H9 (cell line): Measurements from ENCODE around the gene GALT. TPM values are rescaled to one million over a fixed set of nuclear protein-coding genes. Genes with fewer than 3 reads are reported as not detected.

ENCODE experiments used
- DNase-seq: peaks from one replicate; pipeline ENCODE4 v3.0.0-alpha.2; 2017
- H2AFZ ChIP-seq: one replicate; pipeline ENCODE4 v1.6.1; 2013; ENCODE audit warnings: mild to moderate bottlenecking, low read length, control low read depth, moderate library complexity
- H2AK5ac ChIP-seq: 2 replicates; pipeline ENCODE4 v1.6.1; 2013; ENCODE audit warnings: low read length, control low read depth, mixed read lengths; ENCODE audit not compliant: insufficient read length
- H2BK120ac ChIP-seq: one replicate; pipeline ENCODE4 v1.6.1; 2013; ENCODE audit warnings: low read depth, mild to moderate bottlenecking, low read length, control low read depth, inconsistent platforms; ENCODE audit not compliant: poor library complexity, severe bottlenecking
- H2BK12ac ChIP-seq: 2 replicates; pipeline ENCODE4 v1.6.1; 2013; ENCODE audit warnings: low read length, control low read depth, mixed read lengths, low read depth; ENCODE audit not compliant: insufficient read length
- H2BK15ac ChIP-seq: 2 replicates; pipeline ENCODE4 v1.6.1; 2013; ENCODE audit warnings: low read depth, low read length, control low read depth
- H2BK20ac ChIP-seq: one replicate; pipeline ENCODE4 v1.6.1; 2013; ENCODE audit warnings: low read depth, mild to moderate bottlenecking, low read length, control low read depth, inconsistent platforms; ENCODE audit not compliant: poor library complexity, severe bottlenecking
- H2BK5ac ChIP-seq: 2 replicates; pipeline ENCODE4 v1.6.1; 2013; ENCODE audit warnings: low read length, control low read depth, mixed read lengths; ENCODE audit not compliant: insufficient read length
- H3K14ac ChIP-seq: 2 replicates; pipeline ENCODE4 v1.6.1; 2013; ENCODE audit warnings: low read length, control low read depth; ENCODE audit not compliant: insufficient read depth
- H3K18ac ChIP-seq: 2 replicates; pipeline ENCODE4 v1.6.1; 2013; ENCODE audit warnings: low read depth, mild to moderate bottlenecking, mixed read lengths, low read length, control low read depth; ENCODE audit not compliant: insufficient read length
- H3K23ac ChIP-seq: 2 replicates; pipeline ENCODE4 v1.6.1; 2013; ENCODE audit warnings: low read length, control low read depth, mixed read lengths, low read depth; ENCODE audit not compliant: insufficient read length
- H3K23me2 ChIP-seq: 2 replicates; pipeline ENCODE4 v1.6.1; 2013; ENCODE audit warnings: low read depth, mild to moderate bottlenecking, mixed read lengths, low read length, control low read depth; ENCODE audit not compliant: insufficient read length, poor library complexity, severe bottlenecking
- H3K27ac ChIP-seq: 2 replicates; pipeline ENCODE4 v1.5.1; 2013; ENCODE audit warnings: low read length, control low read depth, mixed read lengths, low read depth; ENCODE audit not compliant: insufficient read length
- H3K27me3 ChIP-seq: 2 replicates; pipeline ENCODE4 v1.6.1; 2013; ENCODE audit warnings: low read length, control low read depth, inconsistent platforms; ENCODE audit not compliant: insufficient read depth
- H3K4ac ChIP-seq: 2 replicates; pipeline ENCODE4 v1.6.1; 2013; ENCODE audit warnings: low read depth, mild to moderate bottlenecking, control low read depth, inconsistent platforms, low read length, moderate library complexity
- H3K4me1 ChIP-seq: 2 replicates; pipeline ENCODE4 v1.6.1; 2013; ENCODE audit warnings: low read length, control low read depth, inconsistent platforms; ENCODE audit not compliant: insufficient read depth
- H3K4me2 ChIP-seq: 2 replicates; pipeline ENCODE4 v1.6.1; 2013; ENCODE audit warnings: low read length, control low read depth, mixed read lengths; ENCODE audit not compliant: insufficient read length, insufficient read depth
- H3K56ac ChIP-seq: 2 replicates; pipeline ENCODE4 v1.6.1; 2013; ENCODE audit warnings: low read depth, mild to moderate bottlenecking, mixed read lengths, low read length, control low read depth; ENCODE audit not compliant: insufficient read length
- H3K79me1 ChIP-seq: 2 replicates; pipeline ENCODE4 v1.6.1; 2013; ENCODE audit warnings: low read depth, mild to moderate bottlenecking, moderate library complexity, low read length, control low read depth, inconsistent platforms; ENCODE audit not compliant: insufficient read depth, poor library complexity, severe bottlenecking
- H3K79me2 ChIP-seq: 2 replicates; pipeline ENCODE4 v1.6.1; 2013; ENCODE audit warnings: low read length, control low read depth, inconsistent platforms; ENCODE audit not compliant: insufficient read depth
- H3K9ac ChIP-seq: 2 replicates; pipeline ENCODE4 v1.6.1; 2013; ENCODE audit warnings: low read length, control low read depth, mixed read lengths; ENCODE audit not compliant: insufficient read length; ENCODE audit errors: extremely low read depth
- H3K9me3 ChIP-seq: one replicate; pipeline ENCODE4 v1.6.1; 2013; ENCODE audit warnings: low read depth, low read length, inconsistent platforms; ENCODE audit not compliant: control insufficient read depth
- H3T11ph ChIP-seq: one replicate; pipeline ENCODE4 v1.6.1; 2013; ENCODE audit warnings: mild to moderate bottlenecking, low read length, control low read depth, inconsistent platforms
- H4K20me1 ChIP-seq: one replicate; pipeline ENCODE4 v1.6.1; 2013; ENCODE audit not compliant: control insufficient read depth, insufficient read length, insufficient read depth
- H4K5ac ChIP-seq: 2 replicates; pipeline ENCODE4 v1.6.1; 2013; ENCODE audit warnings: low read depth, mild to moderate bottlenecking, mixed read lengths, low read length, control low read depth; ENCODE audit not compliant: insufficient read length
- H4K8ac ChIP-seq: replicated peaks from 2 replicates; pipeline ENCODE4 v1.6.1; 2013; ENCODE audit warnings: low read length, control low read depth, mixed read lengths, low read depth; ENCODE audit not compliant: insufficient read length
- H4K91ac ChIP-seq: 2 replicates; pipeline ENCODE4 v1.6.1; 2013; ENCODE audit warnings: low read depth, mild to moderate bottlenecking, moderate library complexity, mixed read lengths, low read length, control low read depth; ENCODE audit not compliant: insufficient read length
- H3K27ac Mint-ChIP-seq, 3 experiments: 2 replicates in 2 of 3; 3 replicates in 1 of 3; pipeline ENCODE4 v1.8.0; 2020 to 2021; ENCODE audit warnings: mixed read lengths in 3 of 3, mild to moderate bottlenecking in 1 of 3, moderate library complexity in 1 of 3
- H3K27me3 Mint-ChIP-seq: 2 replicates; pipeline ENCODE4 v1.8.0; 2021; ENCODE audit warnings: low read depth, mild to moderate bottlenecking, moderate library complexity, mixed read lengths
- H3K36me3 Mint-ChIP-seq, 3 experiments: 2 replicates in 2 of 3; 3 replicates in 1 of 3; pipeline ENCODE4 v1.8.0; 2020 to 2021; ENCODE audit warnings: low read depth in 3 of 3, mixed read lengths in 3 of 3; ENCODE audit not compliant: insufficient read depth in 1 of 3
- H3K4me1 Mint-ChIP-seq, 2 experiments: 2 replicates each; pipeline ENCODE4 v1.8.0; 2020; ENCODE audit warnings: mixed read lengths in 2 of 2
- H3K4me3 Mint-ChIP-seq, 2 experiments: 2 replicates in 1 of 2; 3 replicates in 1 of 2; pipeline ENCODE4 v1.8.0; 2020 to 2021; ENCODE audit warnings: mild to moderate bottlenecking in 2 of 2, mixed read lengths in 2 of 2, moderate library complexity in 1 of 2
- H3K9me3 Mint-ChIP-seq, 2 experiments: 2 replicates in 1 of 2; 3 replicates in 1 of 2; pipeline ENCODE4 v1.8.0; 2020; ENCODE audit warnings: mild to moderate bottlenecking in 2 of 2, mixed read lengths in 2 of 2, moderate library complexity in 1 of 2
- WGBS: extraction: QIAGEN DNeasy Blood & Tissue Kit; methylation state at CpG from one replicate; pipeline ENCODE4 v1.1.7; 2013; ENCODE audit warnings: missing lambda C conversion rate, low lambda C conversion rate, mixed read lengths; ENCODE audit not compliant: insufficient read length; ENCODE audit errors: extremely low coverage; 5-methylcytosine and 5-hydroxymethylcytosine counted together
- total RNA-seq: library from RNA; stranded (reverse); gene quantifications from 2 replicates; pipeline ENCODE4 v1.2.1, GENCODE V29; 2021
- TF ChIP-seq, protein P1 (sequence below): fragments of 200-600 bp; sonication (generic); conservative IDR thresholded peaks from 3 replicates; pipeline ENCODE4 v1.8.0; 2021; ENCODE audit warnings: antibody characterized with exemption, mild to moderate bottlenecking

GALT gene
- total RNA-seq, 1 experiment from 2014 or later: 41.5 TPM

GRCh38 chr9:34627716-34628655, 18.5 kb upstream of the GALT start:
- Histone ChIP-seq H4K91ac (no peak overlapping the region), H4K8ac (no peak overlapping the region), H2BK5ac (no peak overlapping the region), H2AK5ac (no peak overlapping the region), H3K27ac (no peak overlapping the region), H3K79me1 (no peaks in the 10 kb centered on the region), H2BK120ac (no peak overlapping the region), H3K18ac (no peak overlapping the region), H2AFZ (no peak overlapping the region), H3K23ac (no peak overlapping the region), H3K4ac (no peak overlapping the region), H3K79me2 (no peaks in the 10 kb centered on the region), H3K27me3 (peaks cover 56% of the 10 kb centered on the region), H2BK15ac (no peak overlapping the region), H4K20me1 (no peaks in the 10 kb centered on the region), H4K5ac (no peak overlapping the region), H3T11ph (no peak overlapping the region), H3K9me3 (no peaks in the 10 kb centered on the region), H2BK12ac (no peak overlapping the region), H3K14ac (no peak overlapping the region), H2BK20ac (no peak overlapping the region), H3K23me2 (peaks cover 13% of the 10 kb centered on the region), H3K4me2 (peak overlapping the region; percentile 58), H3K9ac (no peak overlapping the region), H3K56ac (no peak overlapping the region), H3K4me1 (no peaks in the 10 kb centered on the region)
- Mint-ChIP-seq H3K4me3 (peak overlapping the region; percentile 55 to 80), H3K27me3 (peaks cover 87% of the 10 kb centered on the region), H3K9me3 (peaks cover 0 to 6% of the 10 kb centered on the region in 2 experiments; a peak in 3 of 5 replicates), H3K27ac (no peak overlapping the region), H3K36me3 (no peaks in the 10 kb centered on the region; a peak in 2 of 7 replicates), H3K4me1 (peaks cover 17 to 36% of the 10 kb centered on the region in 2 experiments)
- DNase-seq: no peak
- no CpG with 5 or more reads among the region's 20 CpGs for WGBS
- TF ChIP-seq, protein P1, sequence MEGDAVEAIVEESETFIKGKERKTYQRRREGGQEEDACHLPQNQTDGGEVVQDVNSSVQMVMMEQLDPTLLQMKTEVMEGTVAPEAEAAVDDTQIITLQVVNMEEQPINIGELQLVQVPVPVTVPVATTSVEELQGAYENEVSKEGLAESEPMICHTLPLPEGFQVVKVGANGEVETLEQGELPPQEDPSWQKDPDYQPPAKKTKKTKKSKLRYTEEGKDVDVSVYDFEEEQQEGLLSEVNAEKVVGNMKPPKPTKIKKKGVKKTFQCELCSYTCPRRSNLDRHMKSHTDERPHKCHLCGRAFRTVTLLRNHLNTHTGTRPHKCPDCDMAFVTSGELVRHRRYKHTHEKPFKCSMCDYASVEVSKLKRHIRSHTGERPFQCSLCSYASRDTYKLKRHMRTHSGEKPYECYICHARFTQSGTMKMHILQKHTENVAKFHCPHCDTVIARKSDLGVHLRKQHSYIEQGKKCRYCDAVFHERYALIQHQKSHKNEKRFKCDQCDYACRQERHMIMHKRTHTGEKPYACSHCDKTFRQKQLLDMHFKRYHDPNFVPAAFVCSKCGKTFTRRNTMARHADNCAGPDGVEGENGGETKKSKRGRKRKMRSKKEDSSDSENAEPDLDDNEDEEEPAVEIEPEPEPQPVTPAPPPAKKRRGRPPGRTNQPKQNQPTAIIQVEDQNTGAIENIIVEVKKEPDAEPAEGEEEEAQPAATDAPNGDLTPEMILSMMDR: no peak
